Neural progenitor cell (in vitro differentiated cells): ENCODE data around the gene CFAP20DC. TPM values are rescaled to one million over a fixed set of nuclear protein-coding genes. Genes with fewer than 3 reads are reported as not detected.

Experiments used
- DNase-seq: peaks from one replicate; pipeline ENCODE4 v3.0.0-alpha.2; 2016; ENCODE audit warnings: low spot score
- H2AFZ ChIP-seq: fragments of 200-600 bp; sonication (generic); replicated peaks from 2 replicates; pipeline ENCODE4 v1.6.1; 2016; ENCODE audit warnings: antibody characterized with exemption
- H3F3A ChIP-seq: fragments of 200-600 bp; sonication (generic); 2 replicates; pipeline ENCODE4 v1.6.1; 2016; ENCODE audit warnings: antibody characterized with exemption, low read depth
- H3K27ac ChIP-seq: fragments of 200-600 bp; sonication (generic); 2 replicates; pipeline ENCODE4 v1.5.1; 2016; ENCODE audit warnings: mild to moderate bottlenecking
- H3K27me3 ChIP-seq: fragments of 200-600 bp; sonication (generic); 2 replicates; pipeline ENCODE4 v1.6.1; 2016; ENCODE audit warnings: mild to moderate bottlenecking, moderate library complexity
- H3K36me3 ChIP-seq: fragments of 200-600 bp; sonication (generic); 2 replicates; pipeline ENCODE4 v1.5.1; 2016
- H3K4me1 ChIP-seq: fragments of 200-600 bp; sonication (generic); 2 replicates; pipeline ENCODE4 v1.6.1; 2016; ENCODE audit warnings: mixed run types
- H3K4me2 ChIP-seq: fragments of 200-600 bp; sonication (generic); 2 replicates; pipeline ENCODE4 v1.6.1; 2016
- H3K4me3 ChIP-seq: fragments of 200-600 bp; sonication (generic); 2 replicates; pipeline ENCODE4 v1.5.1; 2016
- H3K79me2 ChIP-seq: fragments of 200-600 bp; sonication (generic); 2 replicates; pipeline ENCODE4 v1.6.1; 2016; ENCODE audit warnings: low read depth
- H3K9ac ChIP-seq: fragments of 200-600 bp; sonication (generic); 2 replicates; pipeline ENCODE4 v1.6.1; 2016
- H3K9me3 ChIP-seq: fragments of 200-600 bp; sonication (generic); 2 replicates; pipeline ENCODE4 v1.5.1; 2016; ENCODE audit warnings: low read depth
- H4K20me1 ChIP-seq: fragments of 200-600 bp; sonication (generic); 2 replicates; pipeline ENCODE4 v1.6.1; 2016; ENCODE audit warnings: low read depth
- H3K27ac Mint-ChIP-seq: 3 replicates; pipeline ENCODE4 v1.8.0; 2021; ENCODE audit warnings: mixed read lengths
- H3K27me3 Mint-ChIP-seq: 2 replicates; pipeline ENCODE4 v1.8.0; 2022; ENCODE audit warnings: low read depth, mild to moderate bottlenecking, inconsistent platforms, moderate library complexity, mixed read lengths; ENCODE audit not compliant: insufficient read depth
- H3K36me3 Mint-ChIP-seq: 3 replicates; pipeline ENCODE4 v1.8.0; 2021; ENCODE audit warnings: mixed read lengths
- H3K4me1 Mint-ChIP-seq: 3 replicates; pipeline ENCODE4 v1.8.0; 2021; ENCODE audit warnings: mixed read lengths
- H3K4me3 Mint-ChIP-seq: 3 replicates; pipeline ENCODE4 v1.8.0; 2021; ENCODE audit warnings: mild to moderate bottlenecking, moderate library complexity, mixed read lengths
- H3K9me3 Mint-ChIP-seq: 3 replicates; pipeline ENCODE4 v1.8.0; 2020; ENCODE audit warnings: mixed read lengths
- EZH2 ChIP-seq: fragments of 200-600 bp; sonication (generic); IDR thresholded peaks from 2 replicates; pipeline ENCODE4 v1.6.1; 2017; ENCODE audit warnings: antibody characterized with exemption, mild to moderate bottlenecking, moderate library complexity
- EZH2phosphoT487 ChIP-seq: fragments of 200-600 bp; sonication (generic); IDR thresholded peaks from 2 replicates; pipeline ENCODE4 v1.6.1; 2017; ENCODE audit warnings: antibody characterized with exemption
- total RNA-seq: library from RNA; depleted of rRNA; stranded (reverse); fragments of >200 nt; gene quantifications from 2 replicates; pipeline ENCODE4 v1.2.3, GENCODE V29; 2015; ENCODE audit warnings: low replicate concordance
- TF ChIP-seq, protein P1 (sequence below): fragments of 200-600 bp; sonication (generic); IDR thresholded peaks from 2 replicates; pipeline ENCODE4 v1.5.1; 2017; ENCODE audit warnings: antibody characterized with exemption, mild to moderate bottlenecking

The CFAP20DC gene
- total RNA-seq, 1 donor from 2014 or later = 14.0 TPM

DNA sequence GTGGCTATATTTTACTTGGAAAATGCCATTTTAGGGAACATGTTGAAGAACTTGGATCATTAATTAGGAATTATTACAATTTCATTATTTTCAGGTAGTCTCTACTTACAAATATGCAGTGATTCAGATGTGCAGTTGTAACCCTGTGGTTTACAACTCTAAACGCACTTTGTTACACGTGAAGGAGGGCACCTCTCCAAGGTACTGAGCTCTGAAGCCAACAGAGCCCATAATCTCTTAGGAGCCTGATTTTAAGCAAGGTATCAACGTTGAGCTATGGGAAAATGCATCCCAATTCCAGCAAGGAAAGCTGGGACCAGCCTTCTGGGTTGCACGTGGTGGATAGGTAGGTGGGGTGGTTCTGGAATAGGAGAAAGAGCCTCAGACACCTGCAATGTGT lies 301.8 kb downstream of the CFAP20DC start:
- no peaks in the 10 kb centered on the region for H3K36me3 ChIP-seq
- H3K4me1 ChIP-seq = no peaks in the 10 kb centered on the region
- no peak overlapping the region for H3K9ac ChIP-seq
- Mint-ChIP-seq H3K36me3 (no peaks in the 10 kb centered on the region), H3K27ac (no peak overlapping the region), H3K4me1 (no peaks in the 10 kb centered on the region), H3K9me3 (no peaks in the 10 kb centered on the region), H3K27me3 (no peaks in the 10 kb centered on the region), H3K4me3 (no peak overlapping the region)
- H3F3A ChIP-seq = no peaks in the 10 kb centered on the region
- H3K4me2 ChIP-seq = no peak overlapping the region
- no peak overlapping the region for H3K27ac ChIP-seq
- H3K4me3 ChIP-seq = no peak overlapping the region
- no peak for DNase-seq
- TF ChIP-seq, protein P1, sequence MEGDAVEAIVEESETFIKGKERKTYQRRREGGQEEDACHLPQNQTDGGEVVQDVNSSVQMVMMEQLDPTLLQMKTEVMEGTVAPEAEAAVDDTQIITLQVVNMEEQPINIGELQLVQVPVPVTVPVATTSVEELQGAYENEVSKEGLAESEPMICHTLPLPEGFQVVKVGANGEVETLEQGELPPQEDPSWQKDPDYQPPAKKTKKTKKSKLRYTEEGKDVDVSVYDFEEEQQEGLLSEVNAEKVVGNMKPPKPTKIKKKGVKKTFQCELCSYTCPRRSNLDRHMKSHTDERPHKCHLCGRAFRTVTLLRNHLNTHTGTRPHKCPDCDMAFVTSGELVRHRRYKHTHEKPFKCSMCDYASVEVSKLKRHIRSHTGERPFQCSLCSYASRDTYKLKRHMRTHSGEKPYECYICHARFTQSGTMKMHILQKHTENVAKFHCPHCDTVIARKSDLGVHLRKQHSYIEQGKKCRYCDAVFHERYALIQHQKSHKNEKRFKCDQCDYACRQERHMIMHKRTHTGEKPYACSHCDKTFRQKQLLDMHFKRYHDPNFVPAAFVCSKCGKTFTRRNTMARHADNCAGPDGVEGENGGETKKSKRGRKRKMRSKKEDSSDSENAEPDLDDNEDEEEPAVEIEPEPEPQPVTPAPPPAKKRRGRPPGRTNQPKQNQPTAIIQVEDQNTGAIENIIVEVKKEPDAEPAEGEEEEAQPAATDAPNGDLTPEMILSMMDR = no peak
- no peak for TF ChIP-seq EZH2phosphoT487
- no peak for TF ChIP-seq EZH2
- H4K20me1 ChIP-seq = no peaks in the 10 kb centered on the region
- no peaks in the 10 kb centered on the region for H3K79me2 ChIP-seq
- H3K9me3 ChIP-seq = no peaks in the 10 kb centered on the region
- no peaks in the 10 kb centered on the region for H3K27me3 ChIP-seq
- H2AFZ ChIP-seq = no peak overlapping the region

DNA sequence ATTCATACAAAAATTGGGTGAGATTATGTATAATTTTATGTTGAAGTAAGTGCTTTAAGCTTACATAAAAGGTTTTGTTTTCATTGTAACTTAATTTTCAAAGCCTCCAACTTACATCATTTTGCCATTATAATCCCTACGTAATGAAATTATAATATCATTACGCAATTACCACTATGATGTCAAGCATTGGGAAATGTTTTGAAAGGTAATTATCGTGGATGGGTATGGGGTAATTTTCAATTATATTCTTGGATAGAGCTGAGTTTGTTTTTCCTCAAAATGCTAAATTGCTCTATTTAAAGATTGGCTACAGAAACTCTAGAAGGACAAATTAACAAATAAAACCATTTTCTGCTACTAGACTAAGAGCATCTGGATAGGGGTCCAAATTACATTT lies 303.1 kb downstream of the CFAP20DC start:
- no peaks in the 10 kb centered on the region for H3K4me1 ChIP-seq
- H3K4me2 ChIP-seq = no peak overlapping the region
- no peak overlapping the region for H3K27ac ChIP-seq
- no peaks in the 10 kb centered on the region for H3K27me3 ChIP-seq
- no peaks in the 10 kb centered on the region for H3F3A ChIP-seq
- TF ChIP-seq EZH2phosphoT487 = no peak
- TF ChIP-seq, protein P1 = no peak
- TF ChIP-seq EZH2 = no peak
- no peaks in the 10 kb centered on the region for H3K79me2 ChIP-seq
- H4K20me1 ChIP-seq = no peaks in the 10 kb centered on the region
- no peaks in the 10 kb centered on the region for H3K9me3 Mint-ChIP-seq
- DNase-seq = no peak
- H3K27ac Mint-ChIP-seq = no peak overlapping the region
- no peaks in the 10 kb centered on the region for H3K36me3 ChIP-seq
- H3K27me3 Mint-ChIP-seq = no peaks in the 10 kb centered on the region
- no peak overlapping the region for H3K4me3 ChIP-seq
- no peak overlapping the region for H2AFZ ChIP-seq
- H3K9me3 ChIP-seq = no peaks in the 10 kb centered on the region
- H3K4me3 Mint-ChIP-seq = no peak overlapping the region
- H3K4me1 Mint-ChIP-seq = no peaks in the 10 kb centered on the region
- H3K9ac ChIP-seq = no peak overlapping the region
- H3K36me3 Mint-ChIP-seq = no peaks in the 10 kb centered on the region

DNA sequence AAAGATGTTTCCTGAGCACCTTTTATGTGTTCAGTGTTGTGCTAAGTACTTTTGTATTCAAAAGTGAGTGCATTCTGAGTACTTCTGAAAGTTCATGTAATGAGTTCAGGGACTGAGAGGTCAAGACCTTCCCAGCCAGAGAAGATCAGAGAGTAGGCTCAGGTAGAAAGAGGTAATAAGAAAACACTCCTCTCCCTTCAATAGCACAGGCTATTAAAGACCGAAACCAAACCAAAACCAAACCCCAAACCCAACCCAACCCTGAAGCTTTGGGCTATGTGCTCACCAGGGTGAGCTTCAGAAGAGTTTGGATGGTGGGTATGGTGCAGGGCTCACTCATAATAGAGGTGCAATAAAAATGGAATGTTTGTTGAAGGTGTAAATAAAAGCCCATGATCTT lies 306.5 kb downstream of the CFAP20DC start:
- Histone ChIP-seq H3K27ac (no peak overlapping the region), H3K36me3 (no peaks in the 10 kb centered on the region), H3K4me1 (no peaks in the 10 kb centered on the region), H3K9me3 (no peaks in the 10 kb centered on the region), H3K9ac (no peak overlapping the region), H3K4me3 (no peak overlapping the region), H3K79me2 (no peaks in the 10 kb centered on the region), H3K27me3 (no peaks in the 10 kb centered on the region), H3K4me2 (no peak overlapping the region), H2AFZ (no peak overlapping the region), H4K20me1 (no peaks in the 10 kb centered on the region), H3F3A (no peaks in the 10 kb centered on the region)
- no peak for TF ChIP-seq EZH2phosphoT487
- TF ChIP-seq, protein P1 = no peak
- no peak for TF ChIP-seq EZH2
- Mint-ChIP-seq H3K36me3 (no peaks in the 10 kb centered on the region), H3K4me1 (no peaks in the 10 kb centered on the region), H3K27me3 (no peaks in the 10 kb centered on the region), H3K27ac (no peak overlapping the region), H3K9me3 (no peaks in the 10 kb centered on the region), H3K4me3 (no peak overlapping the region)
- no peak for DNase-seq
